SK-N-MC (cell line): ENCODE results near the gene ARHGEF37.

Experiments used
- EZH2 ChIP-seq: fragments of 200-600 bp; sonication (generic); IDR thresholded peaks from one replicate; pipeline ENCODE4 v1.6.1; 2017; ENCODE audit warnings: antibody characterized with exemption
- FOXP2 ChIP-seq: optimal IDR thresholded peaks from 2 replicates; pipeline ENCODE3; 2011; ENCODE audit warnings: mild to moderate bottlenecking, moderate library complexity; ENCODE audit not compliant: insufficient read depth; ENCODE audit errors: extremely low read length, control extremely low read depth
- POLR2AphosphoS5 ChIP-seq: IDR thresholded peaks from 2 replicates; pipeline ENCODE4 v1.6.1; 2012; ENCODE audit warnings: mild to moderate bottlenecking, low read depth, low read length, borderline replicate concordance

DNA sequence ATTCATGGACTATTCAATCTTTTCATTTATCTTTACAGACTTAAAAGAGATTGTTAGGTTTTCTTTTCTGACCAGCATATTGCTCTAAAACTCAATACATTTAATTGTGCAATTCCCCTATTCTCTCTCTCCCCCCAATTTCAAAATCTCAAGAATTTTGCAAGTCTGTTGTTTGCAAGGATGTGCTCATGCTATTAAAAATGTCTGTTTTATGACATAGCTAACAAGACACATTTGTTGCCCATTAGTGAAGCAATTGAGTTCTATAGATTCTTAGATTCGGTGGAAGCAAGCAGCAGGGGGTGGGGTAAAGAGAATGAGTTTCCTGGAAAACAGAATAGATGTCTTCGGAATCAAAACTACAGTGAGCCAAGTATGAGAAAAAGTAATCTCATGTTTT, 21.6 kb upstream of the ARHGEF37 start:
- no peak for TF ChIP-seq EZH2
- no peak; the same call in 1 of the 2 replicates for TF ChIP-seq POLR2AphosphoS5
- TF ChIP-seq FOXP2: no peak
